GM11168 (cell line): ENCODE measurements around the gene HIP1R.

Experiments
- in situ Hi-C: fragments of 300-500 bp; cut with MboI; formaldehyde crosslinking; loops from one replicate; pipeline ENCODE4 v1.12.0; 2022; ENCODE audit warnings: low sequenced_read_pairs; ENCODE audit not compliant: unreplicated experiment

The HIP1R gene

GRCh38 chr12:122845041-122845864 lies 10.0 kb downstream of the HIP1R start:
- in situ Hi-C loops: no loop called here

GRCh38 chr12:122845865-122846621 lies 10.8 kb downstream of the HIP1R start:
- in situ Hi-C loops: no loop called here

GRCh38 chr12:122846622-122847515 lies 11.6 kb downstream of the HIP1R start:
- in situ Hi-C loops: no loop called here

GRCh38 chr12:122847516-122847836 lies 12.2 kb downstream of the HIP1R start:
- in situ Hi-C loops: no loop called here

- in situ Hi-C loops: no loop called here
Measured at GRCh38 chr12:122847921-122848421, 12.7 kb downstream of the HIP1R start.

- in situ Hi-C loops: no loop called here
Measured at GRCh38 chr12:122848471-122849351, 13.5 kb downstream of the HIP1R start.

GRCh38 chr12:122849352-122850047 lies 14.2 kb downstream of the HIP1R start:
- in situ Hi-C loops: no loop called here

GRCh38 chr12:122850048-122850445 lies 14.8 kb downstream of the HIP1R start:
- in situ Hi-C loops: no loop called here

GRCh38 chr12:122850695-122851350 lies 15.6 kb downstream of the HIP1R start:
- in situ Hi-C loops: no loop called here

GRCh38 chr12:122851820-122852219 lies 16.6 kb downstream of the HIP1R start:
- in situ Hi-C loops: no loop called here

DNA sequence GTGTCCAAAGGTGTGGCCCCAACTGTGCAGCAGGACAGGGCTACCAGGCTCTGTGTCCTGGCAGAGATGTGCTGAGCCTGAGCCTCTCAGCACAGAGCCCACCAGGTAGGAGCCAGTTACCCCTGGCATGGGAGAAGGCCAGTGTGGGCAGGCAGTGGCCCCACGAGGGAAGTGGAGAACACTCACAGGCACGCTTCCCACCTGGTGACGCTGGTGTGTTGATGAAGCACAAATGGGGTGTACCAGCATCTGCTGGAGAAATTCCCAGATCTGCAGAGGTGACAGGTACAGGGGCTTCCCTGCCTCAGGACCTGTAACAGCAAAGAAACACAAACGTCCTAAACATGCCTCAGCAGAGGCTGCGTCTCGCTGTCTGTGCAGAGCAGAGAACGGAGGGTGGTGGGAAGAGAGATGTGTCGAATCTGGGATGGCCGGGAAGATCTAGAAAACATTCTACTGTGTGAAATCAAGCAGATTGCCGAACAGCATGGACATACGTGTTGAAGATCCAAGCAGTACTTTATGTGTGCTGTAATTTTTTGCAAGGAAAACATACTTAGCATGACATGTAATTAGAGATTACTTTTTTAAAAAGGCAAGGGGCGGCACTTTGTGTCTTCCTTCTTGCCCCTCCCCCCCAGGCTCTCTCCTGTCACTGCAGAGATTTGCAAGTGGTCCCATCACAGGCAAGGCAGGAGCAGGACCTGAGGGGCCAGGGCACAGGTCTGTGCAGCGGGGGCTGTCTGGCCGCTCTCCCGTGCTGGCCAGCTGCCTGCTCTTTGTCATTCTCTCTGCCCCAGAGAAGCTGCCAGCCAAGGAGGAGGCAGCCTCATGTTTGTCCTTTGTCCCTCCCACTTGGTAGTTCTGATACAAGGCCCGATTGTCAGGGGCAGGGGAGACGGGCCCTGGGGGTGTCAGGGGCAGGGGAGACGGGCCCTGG lies 17.3 kb downstream of the HIP1R start:
- in situ Hi-C loops: no loop called here

GRCh38 chr12:122853582-122854245 lies 18.5 kb downstream of the HIP1R start:
- in situ Hi-C loops: no loop called here

GRCh38 chr12:122854554-122854953 lies 19.3 kb downstream of the HIP1R start:
- in situ Hi-C loops: no loop called here

GRCh38 chr12:122855071-122855829 lies 20.0 kb downstream of the HIP1R start:
- in situ Hi-C loops: loop anchor here (5.0 kb wide), 1 partner anchor 97 kb away; no protein-coding TSS in a partner anchor

DNA sequence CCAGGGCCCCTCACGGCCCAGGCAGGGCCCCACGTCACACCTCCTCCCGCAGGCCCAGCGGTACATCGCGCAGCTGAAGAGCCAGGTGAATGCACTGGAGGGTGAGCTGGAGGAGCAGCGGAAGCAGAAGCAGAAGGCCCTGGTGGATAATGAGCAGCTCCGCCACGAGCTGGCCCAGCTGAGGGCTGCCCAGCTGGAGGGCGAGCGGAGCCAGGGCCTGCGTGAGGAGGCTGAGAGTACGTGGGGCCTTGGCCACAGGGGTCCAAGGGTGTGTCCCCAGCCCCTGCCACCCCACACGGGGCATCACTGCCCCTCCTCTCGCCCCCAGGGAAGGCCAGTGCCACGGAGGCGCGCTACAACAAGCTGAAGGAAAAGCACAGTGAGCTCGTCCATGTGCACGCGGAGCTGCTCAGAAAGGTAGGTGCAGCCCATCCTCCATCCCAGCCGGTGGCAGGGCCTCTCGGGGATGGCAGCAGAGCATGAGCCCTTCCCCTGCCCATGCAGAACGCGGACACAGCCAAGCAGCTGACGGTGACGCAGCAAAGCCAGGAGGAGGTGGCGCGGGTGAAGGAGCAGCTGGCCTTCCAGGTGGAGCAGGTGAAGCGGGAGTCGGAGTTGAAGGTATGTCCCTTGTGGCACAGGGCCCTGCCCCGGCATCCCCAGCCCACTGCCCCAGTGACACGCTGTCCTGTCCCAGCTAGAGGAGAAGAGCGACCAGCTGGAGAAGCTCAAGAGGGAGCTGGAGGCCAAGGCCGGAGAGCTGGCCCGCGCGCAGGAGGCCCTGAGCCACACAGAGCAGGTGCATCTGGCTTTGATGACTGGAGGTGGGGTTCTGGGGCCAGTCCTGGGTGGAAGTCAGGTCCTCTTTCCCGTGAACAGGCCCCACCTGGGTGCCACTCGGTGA lies 20.9 kb downstream of the HIP1R start:
- in situ Hi-C loops: loop anchor here (5.0 kb wide), 1 partner anchor 96 kb away; no protein-coding TSS in a partner anchor
